ENCODE measurements around the gene HTD2.
A peak's percentile ranks its signal among the peaks of the same experiment; 100 is the strongest.
"Not testable (repeated sequence)": the region's sequence is repeated elsewhere in the genome, so short reads cannot be mapped to it uniquely, and the experiment has no call there.

HTD2 gene

DNA sequence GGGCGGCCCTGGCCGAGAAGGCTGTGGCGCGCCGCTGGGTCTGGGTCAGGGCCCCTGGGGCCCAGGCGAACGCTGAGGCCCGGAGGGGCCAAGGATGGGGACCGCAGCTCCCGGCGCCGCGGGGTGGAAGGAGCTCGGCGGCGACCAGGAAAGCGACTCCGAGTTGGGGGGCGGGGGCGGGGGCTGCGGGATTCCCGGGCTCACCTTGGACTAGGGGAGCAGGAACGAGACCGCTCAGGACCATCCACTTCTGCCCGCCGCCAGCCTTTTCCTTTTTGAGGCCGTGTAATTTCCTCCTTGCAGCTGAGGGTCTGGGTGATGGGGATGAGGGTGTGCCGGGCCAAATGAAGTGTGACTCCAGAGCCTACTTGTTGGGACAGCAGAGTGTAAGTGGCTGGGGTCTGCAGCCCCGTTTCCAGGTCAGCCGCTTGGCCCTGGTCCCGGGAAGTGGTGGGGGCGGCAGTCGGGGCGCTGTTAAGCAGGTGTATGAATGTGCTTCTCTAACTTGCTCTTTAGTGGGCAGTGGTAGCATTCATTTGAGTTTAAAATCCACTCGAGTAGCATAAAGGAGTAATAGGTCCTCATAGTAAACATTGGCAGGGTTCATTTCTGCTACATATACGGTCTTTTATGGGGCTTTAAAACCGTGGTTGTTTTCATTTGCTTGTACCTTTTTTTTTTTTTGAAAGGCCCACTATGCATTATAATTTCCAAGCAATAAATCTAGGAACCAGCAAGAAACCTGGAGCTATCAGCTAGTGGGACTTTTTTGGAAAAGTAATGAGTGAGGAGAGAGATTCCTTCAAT, 27.1 kb downstream of the HTD2 start:
- peak; percentile 65 for DNase-seq

DNA sequence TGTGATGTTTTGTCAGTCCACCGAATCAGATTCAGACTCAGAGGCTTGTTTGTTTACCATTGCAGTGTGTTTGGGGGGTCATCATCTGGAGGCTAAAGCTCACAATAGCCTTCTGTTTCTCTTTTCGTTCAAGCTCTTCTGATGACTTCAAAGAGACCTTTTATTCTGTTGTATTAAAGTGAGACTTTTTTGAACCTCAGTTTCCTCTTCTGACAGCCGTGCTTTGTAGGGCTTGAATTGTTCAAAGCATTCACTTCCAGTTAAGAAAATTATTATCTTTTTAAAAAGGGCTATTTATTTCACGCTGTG, 27.6 kb downstream of the HTD2 start:
- DNase-seq: no peak

DNA sequence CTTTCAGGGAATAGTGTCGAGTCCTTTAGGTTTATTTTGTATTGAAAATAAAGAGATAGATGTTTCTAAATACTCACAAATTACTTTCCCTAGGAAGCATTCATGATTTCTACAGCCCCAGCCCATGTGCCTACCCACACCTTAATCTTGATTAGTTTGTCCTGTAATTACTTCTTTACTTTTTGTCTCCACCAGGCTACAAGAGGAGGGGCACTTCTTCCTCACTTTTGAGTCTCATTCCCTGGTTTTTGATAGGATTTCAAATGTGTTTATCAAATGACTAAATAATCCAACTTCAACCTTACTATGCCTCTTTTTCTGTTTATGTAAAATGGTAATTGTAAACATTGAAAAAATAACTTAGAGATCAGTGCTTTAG, 28.2 kb downstream of the HTD2 start:
- no peak for DNase-seq

DNA sequence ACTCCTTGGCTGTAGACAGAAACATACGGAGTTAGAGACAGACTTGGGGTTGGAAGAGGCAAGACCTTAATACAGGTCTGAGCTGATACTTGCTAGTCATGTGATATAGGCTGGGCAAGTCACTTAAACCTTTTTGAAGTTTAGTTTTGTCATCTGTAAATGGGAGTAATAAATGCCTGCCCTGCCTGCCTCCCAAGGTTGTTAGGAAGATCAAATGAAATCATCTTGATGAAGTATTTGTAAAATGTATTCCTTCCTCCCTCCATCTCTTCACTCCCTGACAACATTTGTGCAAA, 29.3 kb downstream of the HTD2 start:
- DNase-seq: no peak

DNA sequence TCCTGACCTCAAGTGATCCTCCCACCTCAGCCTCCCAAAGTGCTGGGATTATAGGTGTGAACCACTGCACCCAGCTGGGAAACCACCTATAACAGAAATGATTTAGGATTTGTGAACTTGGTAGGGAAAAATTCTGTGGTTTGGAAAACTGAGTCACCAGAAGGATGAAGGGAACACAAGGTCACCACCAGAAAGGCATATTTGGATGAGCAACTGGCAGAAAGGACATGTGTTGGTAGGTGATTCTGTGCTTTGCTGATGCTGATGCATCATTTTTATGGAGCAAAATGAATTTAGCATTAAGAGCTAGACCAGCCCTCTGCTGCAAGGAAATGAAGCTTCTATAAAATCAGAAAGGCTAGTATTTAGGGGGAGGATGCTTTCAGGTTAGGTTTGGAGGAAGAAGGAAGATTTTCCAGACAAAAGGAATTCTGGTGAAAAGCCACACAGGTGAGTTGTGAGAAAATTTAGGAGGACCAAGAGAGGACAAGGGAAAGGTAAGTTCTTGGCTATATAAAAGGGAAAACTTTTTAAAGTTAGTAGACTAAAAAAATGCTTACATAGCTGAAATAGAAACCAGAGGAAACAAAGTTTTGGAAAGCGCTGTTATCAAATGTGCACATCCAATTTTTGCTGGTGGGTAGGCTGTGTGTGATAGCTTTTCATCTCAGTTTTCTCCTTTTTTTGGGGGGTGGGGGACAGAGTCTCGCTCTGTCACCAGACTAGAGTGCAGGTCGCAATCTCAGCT, 30.0 kb downstream of the HTD2 start:
- DNase-seq: no peak

DNA sequence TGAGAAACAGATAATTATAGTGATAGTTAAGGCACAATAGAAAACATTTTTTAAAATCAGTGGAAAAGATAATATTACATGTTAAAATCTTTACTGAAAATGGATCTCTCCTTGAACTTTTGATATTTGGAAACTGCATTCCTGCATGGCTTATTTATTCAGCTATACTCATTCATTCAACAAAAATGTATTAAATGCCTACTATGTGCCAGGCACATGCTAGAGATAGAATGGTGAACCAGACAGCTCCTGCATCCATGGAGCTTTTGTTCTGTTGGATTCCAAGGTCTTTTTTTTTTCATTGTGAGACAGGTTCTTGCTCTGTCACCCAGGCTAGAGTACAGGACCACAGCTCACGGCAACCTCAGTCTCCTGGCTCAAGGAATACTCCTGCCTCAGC, 30.9 kb downstream of the HTD2 start:
- no peak for DNase-seq

DNA sequence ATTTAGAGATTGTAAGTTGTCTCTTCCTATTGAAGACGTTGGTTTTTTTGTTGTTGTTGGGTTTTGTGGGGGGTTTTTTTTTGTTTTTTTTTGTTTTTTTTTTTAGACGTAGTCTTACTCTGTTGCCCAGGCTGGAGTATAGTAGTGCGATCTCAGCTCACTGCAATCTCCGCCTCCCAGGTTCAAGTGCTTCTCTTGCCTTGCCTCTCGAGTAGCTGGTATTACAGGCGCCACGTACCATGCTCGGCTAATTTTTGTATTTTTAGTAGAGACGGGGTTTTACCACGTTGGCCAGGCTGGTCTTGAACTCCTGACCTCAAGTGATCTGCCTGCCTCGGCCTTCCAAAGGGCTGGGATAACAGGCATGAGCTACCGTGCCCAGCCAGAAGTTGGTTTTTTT, 32.8 kb downstream of the HTD2 start:
- not testable (repeated sequence) for DNase-seq

DNA sequence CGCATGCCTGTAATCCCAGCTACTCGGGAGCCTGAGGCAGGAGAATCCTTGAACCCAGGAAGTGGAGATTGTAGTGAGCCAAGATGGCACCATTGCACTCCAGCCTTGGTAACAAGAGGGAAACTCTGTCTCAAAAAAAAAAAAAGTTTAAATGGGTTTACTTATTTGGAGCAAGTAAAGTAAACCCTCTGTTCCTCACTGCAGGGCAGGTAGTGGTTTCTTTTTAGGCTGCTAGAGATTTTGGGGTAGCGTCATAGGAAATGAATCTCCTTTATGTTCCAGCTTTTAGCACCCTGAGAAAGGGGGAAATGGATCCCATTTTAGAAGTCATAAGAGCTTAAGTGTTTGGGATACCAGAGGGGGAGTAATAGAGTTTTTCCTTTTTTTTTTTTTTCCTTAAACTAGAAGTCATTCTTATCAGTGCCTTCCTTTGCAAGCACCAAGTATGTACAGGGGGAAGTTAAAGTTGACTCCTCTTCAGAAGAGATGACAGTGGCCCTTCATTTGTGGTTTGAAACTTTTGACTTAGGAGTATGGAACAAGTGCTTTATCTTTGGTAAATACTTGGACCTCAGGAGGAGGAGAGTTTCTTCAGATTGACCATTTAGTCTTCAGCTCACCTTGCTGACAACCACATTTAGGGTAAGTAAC, 34.4 kb downstream of the HTD2 start:
- no peak for DNase-seq

DNA sequence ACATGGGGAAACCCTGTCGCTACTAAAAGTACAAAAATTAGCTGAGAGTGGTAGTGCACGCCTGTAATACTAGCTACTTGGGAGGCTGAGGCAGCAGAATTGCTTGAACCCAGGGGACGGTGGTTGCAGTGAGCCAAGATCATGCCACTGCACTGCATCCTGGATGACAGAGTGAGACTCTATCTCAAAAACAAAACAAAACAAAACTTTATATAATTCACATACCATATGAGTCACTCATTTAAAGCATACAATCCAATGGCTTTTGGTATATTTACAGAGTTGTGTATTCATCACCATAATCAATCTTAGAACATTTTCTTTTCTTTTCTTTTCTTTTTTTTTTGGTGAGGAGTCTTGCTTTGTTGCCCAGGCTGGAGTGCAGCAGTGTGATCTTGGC, 35.1 kb downstream of the HTD2 start:
- DNase-seq: no peak

DNA sequence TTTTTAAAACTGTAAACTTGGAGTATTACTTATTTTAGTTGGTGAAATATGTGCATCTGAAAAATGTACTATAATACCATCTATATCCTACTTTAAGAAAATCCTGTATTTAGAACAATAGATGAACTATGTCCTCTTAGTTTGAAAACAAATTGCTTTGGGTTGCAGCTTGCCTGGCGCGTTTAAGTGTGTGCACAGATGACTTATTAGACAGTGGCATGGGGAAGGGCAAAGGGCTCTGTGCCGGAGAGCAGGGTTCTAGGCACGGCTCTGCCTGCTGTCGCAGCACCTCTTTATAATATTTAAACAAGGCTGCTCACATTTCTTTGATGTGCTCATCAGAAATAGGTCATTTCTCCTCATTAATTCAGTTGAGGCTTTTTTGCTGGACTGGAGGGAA, 36.4 kb downstream of the HTD2 start:
- DNase-seq: no peak

DNA sequence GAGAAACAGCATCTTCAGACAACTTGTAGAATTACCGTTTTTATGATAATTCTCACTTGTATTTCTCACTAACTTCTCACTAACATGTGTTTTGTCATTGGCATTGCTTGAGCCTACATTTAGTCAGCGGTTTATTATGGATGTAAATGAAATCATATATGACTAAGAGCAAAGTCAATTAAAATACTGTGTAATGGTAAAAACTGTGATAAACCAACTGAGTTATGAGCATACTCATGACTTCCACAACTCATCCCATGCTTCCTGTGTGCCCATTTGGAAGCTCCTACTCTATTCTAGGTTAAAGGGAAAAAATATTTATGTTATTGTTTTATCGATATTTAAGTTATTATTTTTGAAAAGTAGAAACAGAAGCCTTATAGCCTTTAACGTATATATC, 39.1 kb downstream of the HTD2 start:
- DNase-seq: no peak

DNA sequence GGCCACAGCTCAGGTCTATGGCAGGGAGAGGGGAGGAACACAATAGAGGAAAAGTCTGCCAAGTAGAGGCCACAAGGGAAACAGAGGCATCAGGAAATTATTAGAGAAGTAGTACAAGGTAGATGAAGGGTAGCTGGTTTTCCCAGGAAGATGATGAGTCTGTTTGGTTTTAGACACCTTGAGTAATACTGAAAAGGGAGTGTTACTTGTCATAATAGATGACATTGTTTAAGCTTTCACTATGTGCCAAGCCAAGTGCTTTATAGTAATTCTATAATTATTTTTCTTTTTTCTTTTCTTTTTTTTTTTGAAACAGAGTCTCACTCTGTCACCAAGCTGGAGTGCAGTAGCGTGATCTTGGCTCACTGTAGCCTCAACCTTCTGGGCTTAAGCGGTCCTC, 40.0 kb downstream of the HTD2 start:
- DNase-seq: no peak

DNA sequence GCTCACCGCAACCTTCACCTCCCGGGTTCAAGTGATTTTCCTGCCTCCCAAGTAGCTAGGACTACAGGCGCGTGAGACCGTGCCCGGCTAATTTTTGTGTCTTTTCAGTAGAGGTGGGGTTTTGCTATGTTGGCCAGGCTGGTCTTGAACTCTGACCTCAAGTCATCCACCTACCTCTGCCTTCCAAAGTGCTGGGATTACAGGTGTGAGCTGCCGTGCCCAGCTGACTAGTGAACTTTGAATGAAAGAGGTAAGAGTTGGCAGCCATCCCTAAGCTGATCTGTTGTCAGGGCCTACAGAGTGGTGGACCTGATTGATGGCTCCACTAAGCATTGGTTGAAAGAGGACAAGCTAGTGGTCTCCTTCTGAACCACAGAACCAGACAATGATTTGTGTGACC, 41.7 kb downstream of the HTD2 start:
- DNase-seq: no peak

DNA sequence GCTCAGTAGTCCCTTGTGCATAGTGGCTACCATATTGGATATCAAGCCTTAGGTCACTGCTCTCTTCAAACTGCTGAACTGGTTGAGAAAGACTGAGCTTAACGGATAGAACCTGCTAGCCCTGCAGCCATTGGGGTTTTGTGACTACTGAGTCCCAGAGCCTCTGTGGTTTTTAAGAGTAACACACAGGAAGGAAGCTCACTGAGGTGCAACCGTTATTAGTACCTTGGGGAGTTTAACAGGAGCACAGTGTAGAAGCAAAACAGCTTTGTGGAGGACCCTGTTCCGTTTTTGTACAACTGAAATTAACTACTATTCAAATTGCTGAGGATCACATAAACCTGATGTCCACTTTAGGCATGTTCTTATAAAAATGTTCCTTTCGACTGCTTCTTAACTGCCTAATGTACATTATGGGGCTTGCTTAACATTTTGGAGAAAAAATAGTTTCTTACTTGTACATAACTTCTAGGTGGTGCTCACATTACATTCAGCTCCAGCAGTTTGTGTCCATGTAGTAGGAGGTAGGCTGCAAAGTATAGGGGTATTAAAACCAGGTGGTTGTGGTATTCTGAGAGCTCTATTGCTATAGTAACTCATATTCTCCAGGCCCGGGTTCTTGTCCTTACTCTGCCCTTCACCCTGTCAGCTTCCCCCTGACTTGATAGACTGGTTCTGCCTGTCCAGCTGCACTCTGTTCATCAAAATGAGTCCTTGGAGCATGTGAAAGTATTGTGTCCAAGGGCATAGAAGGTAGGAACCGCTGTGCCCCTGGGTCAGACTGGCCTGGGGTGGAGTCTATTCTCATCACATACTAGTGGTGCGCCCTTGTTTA, 43.7 kb downstream of the HTD2 start:
- DNase-seq: no peak

DNA sequence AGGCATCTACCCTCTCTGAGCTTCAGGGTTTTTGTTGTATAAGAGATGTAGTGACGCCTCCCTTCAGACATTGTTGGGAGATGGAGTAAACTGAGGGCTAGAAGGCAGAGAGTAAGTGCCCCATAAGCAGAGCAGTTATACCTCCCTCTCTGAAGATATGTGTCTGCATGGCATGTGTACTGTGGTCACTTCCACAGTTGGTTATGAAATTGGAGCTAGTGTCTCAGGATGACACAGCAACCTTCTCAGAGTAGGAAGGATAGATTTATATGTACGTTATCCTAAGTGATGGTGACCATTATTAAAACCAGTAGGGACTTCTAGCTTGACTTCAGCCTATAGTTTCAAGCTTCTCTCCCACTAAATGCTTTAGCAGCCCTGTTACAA, 44.3 kb downstream of the HTD2 start:
- no peak for DNase-seq

DNA sequence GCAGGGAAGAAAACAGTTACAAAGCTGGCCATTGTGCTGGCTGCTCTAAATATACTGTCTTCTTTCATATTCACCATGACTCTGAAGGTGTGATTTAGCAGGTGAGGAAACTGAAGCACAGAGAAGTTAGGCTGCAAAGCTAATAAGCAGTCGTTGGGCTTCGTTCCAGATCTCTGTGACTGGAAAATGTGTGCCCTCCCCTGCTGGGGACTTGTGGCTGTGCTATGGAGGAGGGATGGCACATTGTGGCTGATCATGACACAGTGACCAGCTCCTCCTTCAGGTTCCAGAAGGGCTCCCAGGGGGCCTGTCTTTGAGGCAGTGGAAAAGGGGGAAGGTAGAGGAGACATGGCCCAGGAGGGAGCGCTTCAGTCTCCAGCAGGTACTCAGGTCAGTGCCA, 45.6 kb downstream of the HTD2 start:
- DNase-seq: no peak

DNA sequence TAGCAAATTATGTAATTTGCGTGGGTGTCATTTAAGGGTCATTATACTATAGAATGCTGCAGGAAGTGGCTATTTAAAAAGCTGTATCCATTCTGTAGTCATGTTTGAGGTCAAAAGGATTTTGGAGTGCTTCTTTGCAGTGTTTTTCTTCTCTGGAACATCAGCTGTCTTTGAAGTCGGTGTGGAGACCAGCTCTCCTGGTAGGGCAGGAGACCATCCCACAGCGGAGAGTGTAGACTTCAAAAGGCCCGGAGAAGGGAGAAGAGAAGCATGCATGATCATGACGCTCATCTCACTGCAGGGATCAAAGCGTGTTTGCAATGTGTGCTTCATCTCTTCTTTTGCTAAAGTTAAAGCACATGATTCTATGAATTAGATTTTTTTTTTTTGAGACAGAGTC, 46.3 kb downstream of the HTD2 start:
- DNase-seq: no peak

DNA sequence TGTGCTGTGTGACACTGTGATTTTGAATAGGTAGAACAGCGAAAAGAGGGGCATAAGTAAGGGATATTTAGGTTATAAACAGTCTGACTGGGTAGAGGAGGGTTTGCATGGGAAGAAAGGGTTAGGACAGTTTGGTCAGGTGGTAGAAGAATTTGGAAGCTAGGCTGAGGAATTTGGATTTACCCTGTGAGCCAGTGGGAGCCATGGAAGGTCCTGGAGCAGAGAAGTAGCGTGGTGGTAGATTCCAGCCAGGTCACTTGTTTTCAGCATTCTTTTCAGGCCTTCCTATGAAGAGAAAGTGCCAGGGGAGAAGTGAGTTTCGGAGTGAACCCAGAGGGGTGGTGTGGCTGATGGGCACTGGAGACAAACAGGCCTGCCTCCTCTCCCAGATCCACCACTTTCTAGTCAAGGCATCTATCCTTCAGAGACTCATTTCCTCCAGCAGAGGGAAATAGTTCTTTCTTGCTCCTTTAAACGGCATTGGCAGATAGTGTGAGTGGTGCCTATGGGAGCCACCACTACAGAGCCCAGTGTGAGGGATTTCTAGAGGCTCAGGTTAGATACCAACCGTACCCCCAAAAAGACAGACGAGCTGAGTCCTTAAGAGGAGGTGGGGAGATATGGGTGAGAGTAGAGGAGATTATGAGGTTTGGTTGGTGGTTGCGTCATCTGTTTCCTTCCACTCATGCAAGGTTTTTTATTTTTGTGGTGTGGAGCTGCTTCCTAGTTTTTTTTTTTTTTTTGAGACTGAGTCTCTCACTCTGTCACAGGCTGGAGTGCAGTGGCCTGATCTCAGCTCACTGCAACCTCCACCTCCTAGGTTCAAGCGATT, 47.6 kb downstream of the HTD2 start:
- DNase-seq: no peak

DNA sequence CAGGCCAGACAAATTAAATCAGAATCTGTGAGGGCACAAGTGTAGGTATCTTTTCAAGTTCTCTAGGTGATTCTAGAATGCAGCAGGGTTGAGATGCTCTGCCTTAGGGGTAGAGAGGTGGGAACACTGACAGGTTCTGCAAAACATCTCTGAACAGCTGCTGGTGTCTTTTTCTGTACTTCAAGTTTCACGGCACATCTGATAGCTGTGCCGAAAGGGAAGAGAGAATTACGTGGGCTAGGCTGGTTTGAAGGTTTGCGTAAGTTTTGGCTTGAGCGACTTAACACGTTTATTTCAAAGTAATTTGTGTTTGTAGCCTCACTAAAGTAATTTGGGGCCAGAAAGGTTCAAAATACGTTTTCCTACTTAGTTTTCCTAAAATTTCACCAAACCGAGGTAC, 48.9 kb downstream of the HTD2 start:
- DNase-seq: no peak

DNA sequence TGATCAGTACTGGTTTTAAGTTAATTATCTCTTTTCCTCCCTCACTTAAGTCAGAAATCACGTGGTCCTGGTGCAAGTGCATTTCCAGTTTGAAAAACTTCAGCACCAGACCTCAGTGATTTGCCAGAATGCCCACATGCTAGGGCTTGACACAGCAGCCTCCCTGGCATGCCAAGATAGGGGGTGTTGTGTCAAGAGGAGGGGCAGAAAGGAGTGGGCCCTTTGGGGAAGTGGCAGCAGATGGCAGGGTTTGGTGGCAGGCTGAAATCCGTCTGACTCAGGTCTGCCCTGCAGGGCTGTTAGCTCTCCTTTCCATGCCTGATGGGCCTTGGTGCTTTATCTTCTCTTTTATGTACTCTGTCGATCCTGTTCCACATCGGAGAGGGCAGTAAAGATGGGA, 49.7 kb downstream of the HTD2 start:
- DNase-seq: no peak

DNA sequence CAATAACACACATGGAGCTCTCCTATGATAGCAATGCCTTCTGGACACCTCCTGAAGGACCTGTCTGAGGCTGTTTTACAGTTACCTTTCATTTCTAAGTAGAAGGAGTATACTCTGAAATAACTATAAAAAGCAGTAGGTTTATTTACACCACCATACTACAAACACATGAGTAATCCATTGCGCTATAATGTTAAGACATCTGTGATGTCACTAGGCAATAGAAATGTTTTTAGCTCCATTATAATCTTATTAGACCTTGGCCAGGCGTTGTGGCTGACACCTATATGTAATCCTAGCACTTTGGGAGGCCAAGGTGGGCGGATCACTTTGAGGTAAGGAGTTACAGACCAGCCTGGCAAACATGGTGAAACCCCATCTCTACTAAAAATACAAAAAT, 51.1 kb downstream of the HTD2 start:
- DNase-seq: no peak

DNA sequence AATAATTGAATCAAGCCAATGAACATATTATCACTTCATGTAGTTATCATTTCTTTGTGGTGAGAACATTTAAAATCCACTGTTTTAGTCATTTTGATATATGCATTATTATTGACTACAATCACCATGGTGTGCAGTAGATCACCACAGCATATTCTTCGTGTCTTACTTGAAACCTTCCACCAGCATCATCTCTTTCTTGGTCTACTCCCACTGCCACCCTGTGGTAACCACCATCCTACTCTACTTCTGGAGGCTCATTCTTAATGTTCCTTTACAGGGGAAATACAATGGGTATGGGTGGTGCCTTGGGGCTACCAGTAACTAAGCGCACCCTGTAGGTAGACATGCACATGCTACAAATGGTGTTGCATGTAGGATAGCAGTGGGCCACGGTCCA, 51.8 kb downstream of the HTD2 start:
- DNase-seq: no peak

DNA sequence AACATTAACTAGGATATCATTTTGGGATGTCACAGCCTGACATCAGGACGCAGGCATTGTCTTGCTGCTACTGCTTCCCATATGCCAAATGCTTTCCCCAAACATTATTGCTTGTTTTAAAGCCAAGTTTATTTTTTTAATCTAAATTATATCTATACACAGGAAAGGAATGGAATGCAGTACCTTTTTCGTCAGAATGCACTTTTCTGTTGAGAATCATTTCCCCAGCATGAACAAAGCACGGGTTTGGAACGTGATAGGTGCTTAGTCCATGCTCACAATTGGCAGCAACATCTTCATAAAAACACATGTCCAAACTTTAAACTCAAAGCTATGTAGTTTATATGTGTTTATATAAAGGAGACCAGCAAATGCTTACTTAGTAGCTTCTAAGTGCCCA, 52.5 kb downstream of the HTD2 start:
- DNase-seq: no peak
